GM12892 (cell line): Measurements from ENCODE around the gene SHISA5.

Source experiments
- POLR2A ChIP-seq: IDR thresholded peaks from 2 replicates; pipeline ENCODE4 v1.6.1; 2011; ENCODE audit warnings: low read depth, low read length, control low read depth
- POLR2AphosphoS5 ChIP-seq: IDR thresholded peaks from 2 replicates; pipeline ENCODE4 v1.6.1; 2011; ENCODE audit warnings: low read depth, low read length, control low read depth

- no peak for TF ChIP-seq POLR2AphosphoS5
- no peak for TF ChIP-seq POLR2A
Observed at GRCh38 chr3:48465237-48465530, 38.8 kb downstream of the SHISA5 start.
